Astrocyte (in vitro differentiated cells and primary cell): Measurements from ENCODE around the gene ZSCAN25. TPM values are rescaled to one million over a fixed set of nuclear protein-coding genes. Genes with fewer than 3 reads are reported as not detected.

Experiments
- DNase-seq: peaks from one replicate; pipeline ENCODE4 v3.0.0-alpha.2; 2010; ENCODE audit warnings: low read depth
- FAIRE-seq: peaks from 2 replicates; lab custom pipeline; 2011; peaks lifted over from hg19 to GRCh38; lab: Jason Lieb, UNC
- H2AFZ ChIP-seq: 2 replicates; pipeline ENCODE4 v1.6.0; 2012; ENCODE audit warnings: low read depth, low read length, inconsistent platforms
- H3K27ac ChIP-seq: 2 replicates; pipeline ENCODE4 v1.5.1; 2011; ENCODE audit warnings: low read depth, low read length, inconsistent platforms
- H3K27me3 ChIP-seq: 2 replicates; pipeline ENCODE4 v1.6.0; 2011; ENCODE audit warnings: low read length, inconsistent platforms; ENCODE audit not compliant: insufficient read depth
- H3K36me3 ChIP-seq: 2 replicates; pipeline ENCODE4 v1.5.1; 2011; ENCODE audit warnings: low read length, inconsistent platforms; ENCODE audit not compliant: insufficient read depth
- H3K4me1 ChIP-seq: 2 replicates; pipeline ENCODE4 v1.5.1; 2011; ENCODE audit warnings: low read length, inconsistent platforms; ENCODE audit not compliant: insufficient read depth
- H3K4me2 ChIP-seq: 2 replicates; pipeline ENCODE4 v1.6.0; 2012; ENCODE audit warnings: low read length, inconsistent platforms
- H3K4me3 ChIP-seq: 2 replicates; pipeline ENCODE4 v1.5.1; 2011; ENCODE audit warnings: low read depth, mild to moderate bottlenecking, low read length, inconsistent platforms; ENCODE audit not compliant: insufficient read depth
- H3K79me2 ChIP-seq: 2 replicates; pipeline ENCODE4 v1.6.0; 2012; ENCODE audit warnings: mild to moderate bottlenecking, low read length, inconsistent platforms; ENCODE audit not compliant: insufficient read depth
- H3K9ac ChIP-seq: 2 replicates; pipeline ENCODE4 v1.6.0; 2012; ENCODE audit warnings: mild to moderate bottlenecking, low read length, inconsistent platforms
- H3K9me3 ChIP-seq: 2 replicates; pipeline ENCODE4 v1.5.1; 2012; ENCODE audit warnings: low read depth, mild to moderate bottlenecking, low read length, inconsistent platforms; ENCODE audit not compliant: insufficient read depth
- H4K20me1 ChIP-seq: 2 replicates; pipeline ENCODE4 v1.6.0; 2012; ENCODE audit warnings: low read length, inconsistent platforms; ENCODE audit not compliant: insufficient read depth
- H3K27ac Mint-ChIP-seq: one replicate; pipeline ENCODE4 v1.8.0; 2021; ENCODE audit warnings: mild to moderate bottlenecking, mixed read lengths; ENCODE audit not compliant: unreplicated experiment
- H3K27me3 Mint-ChIP-seq: one replicate; pipeline ENCODE4 v1.8.0; 2021; ENCODE audit warnings: low read depth, mixed read lengths; ENCODE audit not compliant: unreplicated experiment
- H3K36me3 Mint-ChIP-seq: one replicate; pipeline ENCODE4 v1.8.0; 2021; ENCODE audit warnings: low read depth, mixed read lengths; ENCODE audit not compliant: unreplicated experiment
- H3K4me1 Mint-ChIP-seq: one replicate; pipeline ENCODE4 v1.8.0; 2021; ENCODE audit warnings: low read depth, mixed read lengths; ENCODE audit not compliant: unreplicated experiment
- H3K4me3 Mint-ChIP-seq: one replicate; pipeline ENCODE4 v1.8.0; 2021; ENCODE audit warnings: mild to moderate bottlenecking, moderate library complexity, mixed read lengths; ENCODE audit not compliant: unreplicated experiment
- H3K9me3 Mint-ChIP-seq: one replicate; pipeline ENCODE4 v1.8.0; 2021; ENCODE audit warnings: mild to moderate bottlenecking, mixed read lengths; ENCODE audit not compliant: unreplicated experiment
- CTCF ChIP-seq: IDR thresholded peaks from 2 replicates; pipeline ENCODE4 v1.5.1; 2011; ENCODE audit warnings: low read depth, mild to moderate bottlenecking, inconsistent platforms, low read length, moderate library complexity; ENCODE audit not compliant: insufficient read depth
- EZH2 ChIP-seq: IDR thresholded peaks from 2 replicates; pipeline ENCODE4 v1.6.1; 2012; ENCODE audit warnings: mild to moderate bottlenecking, low read length, inconsistent platforms; ENCODE audit not compliant: insufficient read depth
- total RNA-seq: library from RNA; stranded (reverse); gene quantifications from 2 replicates; pipeline ENCODE4 v1.2.1, GENCODE V29; 2021

The ZSCAN25 gene
- total RNA-seq, 1 donor from 2014 or later = 14.6 TPM

- Histone ChIP-seq H3K79me2 (peaks cover 27% of the 10 kb centered on the region), H3K36me3 (peaks cover 16% of the 10 kb centered on the region), H4K20me1 (peaks cover 15% of the 10 kb centered on the region), H3K4me1 (peaks cover 4% of the 10 kb centered on the region), H3K27ac (peak overlapping the region; percentile 55), H3K4me2 (peak overlapping the region; percentile 93), H3K9me3 (no peaks in the 10 kb centered on the region), H3K27me3 (no peaks in the 10 kb centered on the region), H3K4me3 (peak overlapping the region; percentile 77), H2AFZ (peak overlapping the region; percentile 100), H3K9ac (peak overlapping the region; percentile 92)
- peak overlapping the region; percentile 91 for H3K27ac Mint-ChIP-seq
- H3K9me3 Mint-ChIP-seq = no peaks in the 10 kb centered on the region
- H3K36me3 Mint-ChIP-seq = peaks cover 17% of the 10 kb centered on the region
- FAIRE-seq = no peak
- peaks cover 3% of the 10 kb centered on the region for H3K27me3 Mint-ChIP-seq
- DNase-seq = no peak
- H3K4me1 Mint-ChIP-seq = peaks cover 16% of the 10 kb centered on the region
- TF ChIP-seq CTCF = no peak
- TF ChIP-seq EZH2 = no peak
- H3K4me3 Mint-ChIP-seq = peak overlapping the region; percentile 92
These were observed 541 bp downstream of the ZSCAN25 start for GRCh38 chr7:99617192-99617781.

- H3K27me3 Mint-ChIP-seq = no peaks in the 10 kb centered on the region
- DNase-seq (no peak), FAIRE-seq (no peak)
- Histone ChIP-seq H3K9ac (no peak overlapping the region), H2AFZ (no peak overlapping the region), H3K27me3 (no peaks in the 10 kb centered on the region), H3K4me2 (no peak overlapping the region), H3K4me1 (peaks cover 8% of the 10 kb centered on the region), H3K79me2 (peaks cover 27% of the 10 kb centered on the region), H3K4me3 (no peak overlapping the region), H3K27ac (no peak overlapping the region), H3K36me3 (peaks cover 20% of the 10 kb centered on the region), H3K9me3 (no peaks in the 10 kb centered on the region), H4K20me1 (peaks cover 22% of the 10 kb centered on the region)
- peaks cover 16% of the 10 kb centered on the region for H3K4me1 Mint-ChIP-seq
- H3K4me3 Mint-ChIP-seq = peak overlapping the region; percentile 92
- H3K27ac Mint-ChIP-seq = peak overlapping the region; percentile 79
- no peaks in the 10 kb centered on the region for H3K9me3 Mint-ChIP-seq
- TF ChIP-seq CTCF (no peak), EZH2 (no peak)
- peaks cover 24% of the 10 kb centered on the region for H3K36me3 Mint-ChIP-seq
These were observed 2.0 kb downstream of the ZSCAN25 start for GRCh38 chr7:99618726-99619125.

- H3K9ac ChIP-seq = no peak overlapping the region
- TF ChIP-seq EZH2 = no peak
- no peak for TF ChIP-seq CTCF
- Mint-ChIP-seq H3K4me3 (peak overlapping the region; percentile 92), H3K36me3 (peaks cover 28% of the 10 kb centered on the region), H3K27ac (no peak overlapping the region), H3K4me1 (peaks cover 16% of the 10 kb centered on the region), H3K27me3 (no peaks in the 10 kb centered on the region), H3K9me3 (no peaks in the 10 kb centered on the region)
- H2AFZ ChIP-seq = no peak overlapping the region
- no peaks in the 10 kb centered on the region for H3K9me3 ChIP-seq
- H3K27ac ChIP-seq = no peak overlapping the region
- no peak overlapping the region for H3K4me3 ChIP-seq
- FAIRE-seq = no peak
- H4K20me1 ChIP-seq = peaks cover 23% of the 10 kb centered on the region
- no peaks in the 10 kb centered on the region for H3K27me3 ChIP-seq
- H3K79me2 ChIP-seq = peaks cover 27% of the 10 kb centered on the region
- H3K36me3 ChIP-seq = peaks cover 24% of the 10 kb centered on the region
- no peak for DNase-seq
- no peak overlapping the region for H3K4me2 ChIP-seq
- H3K4me1 ChIP-seq = peaks cover 8% of the 10 kb centered on the region
These were observed 2.9 kb downstream of the ZSCAN25 start for GRCh38 chr7:99619571-99620130.
